IMR-90 (cell line): ENCODE results near the gene NDP. TPM values are rescaled to one million over a fixed set of nuclear protein-coding genes. Genes with fewer than 3 reads are reported as not detected.

Experiments used
- ATAC-seq: fragments of 200-7000 bp; cut with Tn5 transposase; 2 replicates; pipeline ENCODE4 v1.9.1; 2020; ENCODE audit warnings: low read depth, mild to moderate bottlenecking, moderate library complexity
- BruUV-seq: library from RNA; stranded (reverse); fragments of 400-500 nt; replicated peaks from 2 replicates; lab custom pipeline; 2021; lab: Mats Ljungman, UMichigan
- CTCF ChIA-PET: fragments of 300-600 bp; formaldehyde crosslinking; extraction: SDS; loops from one replicate; lab custom pipeline; 2021; ENCODE audit warnings: antibody characterized with exemption; lab: Yijun Ruan, JAX
- POLR2A ChIA-PET: fragments of 300-600 bp; sonication (Branson Sonifier 250); formaldehyde crosslinking; loops from one replicate; lab custom pipeline; 2022; ENCODE audit warnings: antibody characterized with exemption; ENCODE audit not compliant: unreplicated experiment; lab: Charles Lee
- DNase-seq: peaks from one replicate; pipeline ENCODE4 v3.0.0; 2013
- H2AFZ ChIP-seq: replicated peaks from 2 replicates; pipeline ENCODE3; 2013; ENCODE audit warnings: low read length, mild to moderate bottlenecking; ENCODE audit not compliant: poor library complexity
- H2AK5ac ChIP-seq: 2 replicates; pipeline ENCODE4 v1.6.1; 2013; ENCODE audit warnings: low read depth, low read length, inconsistent platforms
- H2AK9ac ChIP-seq: replicated peaks from 2 replicates; pipeline ENCODE3; 2013; ENCODE audit warnings: mild to moderate bottlenecking, low read depth, low read length, moderate library complexity; ENCODE audit not compliant: poor library complexity
- H2BK120ac ChIP-seq: 2 replicates; pipeline ENCODE4 v1.6.1; 2013; ENCODE audit warnings: low read depth, low read length, inconsistent platforms
- H2BK15ac ChIP-seq: 3 replicates; pipeline ENCODE4 v1.6.1; 2013; ENCODE audit warnings: low read depth, low read length, inconsistent platforms
- H2BK20ac ChIP-seq: 2 replicates; pipeline ENCODE4 v1.6.1; 2013; ENCODE audit warnings: low read depth, mild to moderate bottlenecking, inconsistent platforms, low read length, moderate library complexity
- H2BK5ac ChIP-seq: 2 replicates; pipeline ENCODE4 v1.6.1; 2013; ENCODE audit warnings: mild to moderate bottlenecking, low read depth, low read length, inconsistent platforms; ENCODE audit not compliant: poor library complexity, severe bottlenecking
- H3K14ac ChIP-seq: replicated peaks from 2 replicates; pipeline ENCODE4 v1.6.1; 2013; ENCODE audit warnings: low read depth, low read length, inconsistent platforms
- H3K18ac ChIP-seq: 2 replicates; pipeline ENCODE4 v1.6.1; 2013; ENCODE audit warnings: low read depth, low read length, control low read depth
- H3K23ac ChIP-seq: 2 replicates; pipeline ENCODE4 v1.6.1; 2013; ENCODE audit warnings: low read depth, low read length, inconsistent platforms
- H3K27ac ChIP-seq: 2 replicates; pipeline ENCODE4 v1.5.1; 2013; ENCODE audit warnings: mild to moderate bottlenecking, control low read depth, low read length; ENCODE audit not compliant: insufficient read depth
- H3K27me3 ChIP-seq: 2 replicates; pipeline ENCODE4 v1.6.1; 2013; ENCODE audit warnings: low read length; ENCODE audit not compliant: control insufficient read depth, insufficient read depth
- H3K36me3 ChIP-seq: 2 replicates; pipeline ENCODE4 v1.6.1; 2013; ENCODE audit warnings: low read length, mixed read lengths; ENCODE audit not compliant: control insufficient read depth, insufficient read depth
- H3K4ac ChIP-seq: 2 replicates; pipeline ENCODE4 v1.6.1; 2013; ENCODE audit warnings: low read depth, low read length, inconsistent platforms
- H3K4me1 ChIP-seq: 2 replicates; pipeline ENCODE4 v1.6.1; 2013; ENCODE audit warnings: low read length, mixed read lengths; ENCODE audit not compliant: control insufficient read depth, insufficient read depth
- H3K4me2 ChIP-seq: 2 replicates; pipeline ENCODE4 v1.6.1; 2013; ENCODE audit warnings: low read depth, mild to moderate bottlenecking, control low read depth, low read length, moderate library complexity
- H3K4me3 ChIP-seq: 2 replicates; pipeline ENCODE4 v1.5.1; 2013; ENCODE audit warnings: low read depth, mild to moderate bottlenecking, control low read depth, low read length, moderate library complexity; ENCODE audit not compliant: insufficient read depth
- H3K56ac ChIP-seq: 2 replicates; pipeline ENCODE4 v1.6.1; 2013; ENCODE audit warnings: low read length, inconsistent platforms; ENCODE audit not compliant: insufficient read depth; ENCODE audit errors: extremely low read depth
- H3K79me1 ChIP-seq, 2 experiments: 2 replicates each; pipeline ENCODE4 v1.6.1; 2013; ENCODE audit warnings: low read length in 2 of 2, inconsistent platforms in 1 of 2, low read depth in 1 of 2
- H3K9ac ChIP-seq: 2 replicates; pipeline ENCODE4 v1.6.1; 2013; ENCODE audit warnings: low read depth, low read length, control low read depth
- H3K9me1 ChIP-seq: 2 replicates; pipeline ENCODE4 v1.6.1; 2013; ENCODE audit warnings: low read length, inconsistent platforms; ENCODE audit not compliant: insufficient read depth
- H3K9me3 ChIP-seq: 2 replicates; pipeline ENCODE4 v1.6.1; 2013; ENCODE audit warnings: low read length; ENCODE audit not compliant: control insufficient read depth, insufficient read depth
- H4K20me1 ChIP-seq: 2 replicates; pipeline ENCODE4 v1.6.1; 2013; ENCODE audit warnings: low read length, inconsistent platforms; ENCODE audit not compliant: insufficient read depth
- H4K5ac ChIP-seq: 2 replicates; pipeline ENCODE4 v1.6.1; 2013; ENCODE audit warnings: mild to moderate bottlenecking, low read depth, low read length, control low read depth
- H4K8ac ChIP-seq, 2 experiments: 2 replicates each; pipeline ENCODE4 v1.6.1; 2013; ENCODE audit warnings: low read depth in 2 of 2, low read length in 2 of 2, control low read depth in 1 of 2, inconsistent platforms in 1 of 2
- H4K91ac ChIP-seq: 2 replicates; pipeline ENCODE4 v1.6.1; 2013; ENCODE audit warnings: low read depth, low read length, inconsistent platforms; ENCODE audit not compliant: insufficient read depth
- BHLHE40 ChIP-seq: fragments of 150-350 bp; IDR thresholded peaks from 2 replicates; pipeline ENCODE4 v1.6.1; 2016; ENCODE audit warnings: mild to moderate bottlenecking, low read depth, low read length
- CHD1 ChIP-seq: IDR thresholded peaks from 2 replicates; pipeline ENCODE4 v1.6.1; 2012; ENCODE audit warnings: low read depth, low read length, improper control_type of control experiment
- MAZ ChIP-seq: IDR thresholded peaks from 2 replicates; pipeline ENCODE4 v1.6.1; 2012; ENCODE audit warnings: low read depth, mild to moderate bottlenecking, low read length, improper control_type of control experiment, moderate library complexity, borderline replicate concordance
- MXI1 ChIP-seq: IDR thresholded peaks from 2 replicates; pipeline ENCODE4 v1.6.1; 2012; ENCODE audit warnings: low read depth, mild to moderate bottlenecking, low read length, moderate library complexity, borderline replicate concordance
- NFE2L2 ChIP-seq: fragments of 150-350 bp; IDR thresholded peaks from 2 replicates; pipeline ENCODE4 v1.6.1; 2016; ENCODE audit warnings: low read depth, mild to moderate bottlenecking, low read length
- RAD21 ChIP-seq: IDR thresholded peaks from 2 replicates; pipeline ENCODE4 v1.6.1; 2012; ENCODE audit warnings: low read length, improper control_type of control experiment
- dilution Hi-C: fragments of 300-500 bp; cut with HindIII; formaldehyde crosslinking; loops from one replicate; pipeline ENCODE4 v1.14.3; 2018; ENCODE audit warnings: low sequenced_read_pairs; ENCODE audit not compliant: unreplicated experiment
- in situ Hi-C: fragments of 300-500 bp; cut with MboI; formaldehyde crosslinking; loops from 3 replicates; pipeline ENCODE4 v1.14.3; 2019; ENCODE audit warnings: low sequenced_read_pairs, inconsistent platforms, mixed read lengths
- intact Hi-C: fragments of 100-400 bp; cut with micrococcal nuclease; formaldehyde crosslinking; loops from 2 replicates; pipeline ENCODE4 v1.10.0; 2022
- polyA plus RNA-seq, 3 experiments: library from polyadenylated mRNA; depleted of rRNA; stranded (reverse); fragments of >200 nt; gene quantifications; 2 replicates each; pipeline ENCODE4 v1.2.3, GENCODE V29; 2012; ENCODE audit warnings: low replicate concordance in 1 of 3
- total RNA-seq: library from RNA; depleted of rRNA; stranded (reverse); fragments of >200 nt; gene quantifications from 2 replicates; pipeline ENCODE4 v1.2.3, GENCODE V29; 2012

NDP gene
- total and polyA plus RNA-seq, 2 of the 4 experiments (the other 2 are of a cell fraction) = 0.36 to 0.39 TPM

GRCh38 chrX:43956034-43956433 is 17.2 kb downstream of the NDP start:
- H3K9me1 ChIP-seq = no peaks in the 10 kb centered on the region
- H2BK20ac ChIP-seq = no peak overlapping the region
- no peak overlapping the region for H3K4ac ChIP-seq
- H3K9me3 ChIP-seq = no peaks in the 10 kb centered on the region
- H4K20me1 ChIP-seq = no peaks in the 10 kb centered on the region
- no peak overlapping the region for H3K4me3 ChIP-seq
- H2AK9ac ChIP-seq = no peak overlapping the region
- no peak overlapping the region for H3K27ac ChIP-seq
- H3K9ac ChIP-seq = no peak overlapping the region
- no peak overlapping the region for H4K91ac ChIP-seq
- H2BK5ac ChIP-seq = no peak overlapping the region
- TF ChIP-seq CHD1 = no peak
- TF ChIP-seq MXI1 = no peak
- no peak for TF ChIP-seq RAD21
- no peak for TF ChIP-seq NFE2L2
- no peak for TF ChIP-seq MAZ
- no peak for TF ChIP-seq BHLHE40
- no peak overlapping the region for H3K18ac ChIP-seq
- H4K5ac ChIP-seq = no peak overlapping the region
- H2AK5ac ChIP-seq = no peak overlapping the region
- H4K8ac ChIP-seq = no peak overlapping the region
- no peak overlapping the region for H3K23ac ChIP-seq
- H3K14ac ChIP-seq = no peak overlapping the region
- H3K4me1 ChIP-seq = no peaks in the 10 kb centered on the region
- no peak for ATAC-seq
- DNase-seq = no peak
- H3K27me3 ChIP-seq = peaks cover 7% of the 10 kb centered on the region
- H3K36me3 ChIP-seq = no peaks in the 10 kb centered on the region
- no peak overlapping the region for H2BK15ac ChIP-seq
- POLR2A ChIA-PET = no interaction called here
- no peak overlapping the region for H3K56ac ChIP-seq
- H3K79me1 ChIP-seq = no peaks in the 10 kb centered on the region
- CTCF ChIA-PET = no interaction called here
- in situ Hi-C loops (loop anchor here (5.0 to 25.0 kb wide), 3 partner anchors 281 to 1231 kb away; no protein-coding TSS in a partner anchor), intact Hi-C loops (loop anchor here (5.0 to 10.0 kb wide), 3 partner anchors 586 to 981 kb away; partner anchors contain the start of genes FUNDC1 and KDM6A), dilution Hi-C loops (no loop called here)
- no TSS peak for BruUV-seq
- no peak overlapping the region for H2BK120ac ChIP-seq
- no peak overlapping the region for H2AFZ ChIP-seq
- H3K4me2 ChIP-seq = no peak overlapping the region
